Esophagus squamous epithelium (tissue), 5 donors: ENCODE data around the gene SCT. TPM values are rescaled to one million over a fixed set of nuclear protein-coding genes. Genes with fewer than 3 reads are reported as not detected.
"Not testable (repeated sequence)": the region's sequence is repeated elsewhere in the genome, so short reads cannot be mapped to it uniquely, and the experiment has no call there.

Source experiments
- DNase-seq: peaks from one replicate; lab custom pipeline; 2025; lab: John Stamatoyannopoulos, UW
- H3K27ac ChIP-seq, 4 donors: fragments of 200-600 bp; sonication (generic); one replicate each; pipeline ENCODE4 v1.5.1; 2016 to 2019; ENCODE audit warnings: mild to moderate bottlenecking in 1 of 4
- H3K27me3 ChIP-seq, 4 donors: fragments of 200-600 bp; sonication (generic); 1 replicate in 3 of 4; 2 replicates in 1 of 4; pipeline versions ENCODE4 v1.5.1 to v1.6.0; 2017 to 2021; ENCODE audit warnings: antibody characterized with exemption in 1 of 4
- H3K36me3 ChIP-seq, 3 donors: fragments of 200-600 bp; sonication (generic); one replicate each; pipeline ENCODE4 v1.5.1; 2016 to 2019
- H3K4me1 ChIP-seq, 3 donors: fragments of 200-600 bp; sonication (generic); one replicate each; pipeline ENCODE4 v1.5.1; 2017 to 2019
- H3K4me3 ChIP-seq, 4 donors: fragments of 200-600 bp; sonication (generic); 1 replicate in 3 of 4; 2 replicates in 1 of 4; pipeline ENCODE4 v1.5.1; 2016 to 2019; ENCODE audit warnings: mild to moderate bottlenecking in 2 of 4, moderate library complexity in 1 of 4
- H3K9me3 ChIP-seq, 3 donors: fragments of 200-600 bp; sonication (generic); one replicate each; pipeline ENCODE4 v1.5.1; 2016 to 2019
- POLR2A ChIP-seq, 4 donors: fragments of 450-650 bp; IDR thresholded peaks; one replicate each; pipeline ENCODE4 v1.6.1; 2017; ENCODE audit warnings: antibody characterized with exemption in 4 of 4, mild to moderate bottlenecking in 4 of 4, moderate library complexity in 3 of 4
- WGBS, 2 donors: methylation state at CpG; one replicate each; pipeline ENCODE4 v1.1.5; 2018; 5-methylcytosine and 5-hydroxymethylcytosine counted together
- intact Hi-C: fragments of 100-400 bp; cut with DNase I; formaldehyde crosslinking; loops from one replicate; pipeline ENCODE4 v1.15.0; 2022
- total RNA-seq, 4 donors: library from RNA; depleted of rRNA; stranded (reverse); fragments of >200 nt; gene quantifications; one replicate each; pipeline ENCODE4 v1.1.0, GENCODE V29; 2016
- TF ChIP-seq, protein P1 (sequence below), 6 experiments: fragments of 450-650 bp in 4 of 6; fragments of 200-600 bp in 2 of 6; sonication (generic) in 2 of 6; IDR thresholded peaks; one replicate each; pipeline ENCODE4 v1.5.1; 2016 to 2019; ENCODE audit warnings: antibody characterized with exemption in 6 of 6, mild to moderate bottlenecking in 4 of 6, moderate library complexity in 4 of 6
- donor health status: DM: yes; HTN: yes; CAD: no.

SCT gene
- total RNA-seq, 4 donors from 2014 or later, result 5.3 TPM; not detected in 3

DNA sequence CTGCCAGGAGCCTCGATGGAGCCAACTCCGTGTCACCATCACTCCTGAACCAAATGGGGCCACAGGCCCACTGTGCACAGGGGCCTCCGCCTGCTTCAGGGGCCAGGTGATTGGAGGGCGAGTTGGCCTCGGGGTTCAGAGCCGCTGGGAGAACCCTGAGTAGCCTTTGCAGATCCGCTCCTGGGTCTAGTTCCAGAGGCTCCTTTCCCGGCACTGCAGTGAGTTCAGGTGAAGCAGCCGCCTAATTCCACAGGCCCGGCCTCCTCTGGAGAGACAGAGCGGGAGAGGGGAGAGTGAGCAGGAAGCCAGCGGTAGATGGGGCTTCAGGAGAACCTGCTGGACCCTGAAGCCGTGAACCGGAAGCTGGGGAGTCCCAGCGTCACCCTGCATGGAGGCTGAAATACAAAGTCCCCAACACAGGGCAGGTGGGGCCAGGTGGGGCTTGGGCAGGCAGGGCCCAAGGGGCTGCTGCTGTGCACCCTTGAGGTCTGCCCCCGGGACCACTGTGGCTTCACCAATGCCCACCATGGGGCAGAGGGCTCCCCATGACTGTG is 32.6 kb upstream of the SCT start:
- 75 to 78% methylated on average over 4 to 5 of the region's 16 CpGs for WGBS, 2 donors
- Histone ChIP-seq H3K4me3 (no peak overlapping the region), H3K4me1 (peaks cover 0 to 21% (median 0%) of the 10 kb centered on the region in 3 donors), H3K9me3 (no peaks in the 10 kb centered on the region), H3K36me3 (peaks cover 7 to 90% (median 14%) of the 10 kb centered on the region in 3 donors), H3K27ac (no peak overlapping the region), H3K27me3 (no peaks in the 10 kb centered on the region)
- no peak for DNase-seq
- intact Hi-C loops, result loop anchor here (10.0 kb wide), 1 partner anchor 65 kb away; no protein-coding TSS in a partner anchor
- no peak for TF ChIP-seq POLR2A (IDR thresholded peaks at IDR 0.05)
- TF ChIP-seq, protein P1, sequence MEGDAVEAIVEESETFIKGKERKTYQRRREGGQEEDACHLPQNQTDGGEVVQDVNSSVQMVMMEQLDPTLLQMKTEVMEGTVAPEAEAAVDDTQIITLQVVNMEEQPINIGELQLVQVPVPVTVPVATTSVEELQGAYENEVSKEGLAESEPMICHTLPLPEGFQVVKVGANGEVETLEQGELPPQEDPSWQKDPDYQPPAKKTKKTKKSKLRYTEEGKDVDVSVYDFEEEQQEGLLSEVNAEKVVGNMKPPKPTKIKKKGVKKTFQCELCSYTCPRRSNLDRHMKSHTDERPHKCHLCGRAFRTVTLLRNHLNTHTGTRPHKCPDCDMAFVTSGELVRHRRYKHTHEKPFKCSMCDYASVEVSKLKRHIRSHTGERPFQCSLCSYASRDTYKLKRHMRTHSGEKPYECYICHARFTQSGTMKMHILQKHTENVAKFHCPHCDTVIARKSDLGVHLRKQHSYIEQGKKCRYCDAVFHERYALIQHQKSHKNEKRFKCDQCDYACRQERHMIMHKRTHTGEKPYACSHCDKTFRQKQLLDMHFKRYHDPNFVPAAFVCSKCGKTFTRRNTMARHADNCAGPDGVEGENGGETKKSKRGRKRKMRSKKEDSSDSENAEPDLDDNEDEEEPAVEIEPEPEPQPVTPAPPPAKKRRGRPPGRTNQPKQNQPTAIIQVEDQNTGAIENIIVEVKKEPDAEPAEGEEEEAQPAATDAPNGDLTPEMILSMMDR (IDR thresholded peaks at IDR 0.05), result no peak

DNA sequence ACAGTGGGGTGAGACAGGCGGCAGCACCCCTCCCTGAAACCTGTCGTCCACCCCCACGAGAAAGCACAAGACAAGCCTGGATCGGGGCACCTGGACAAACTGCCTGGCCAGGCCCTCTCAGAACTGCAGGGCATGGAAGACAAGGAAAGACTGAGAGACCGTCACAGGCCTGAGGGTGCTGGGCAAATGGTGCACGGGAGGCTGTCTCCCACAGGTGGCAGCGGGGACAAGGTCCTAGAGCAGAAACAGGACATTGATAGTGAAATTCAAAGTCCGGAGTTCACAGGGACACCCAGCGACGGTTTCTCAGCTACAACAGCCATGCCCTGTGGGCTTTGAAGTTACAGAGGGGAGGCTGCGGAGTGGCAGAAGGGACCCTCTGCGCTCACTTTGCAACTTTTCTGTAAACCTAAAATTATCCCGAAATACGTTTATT is 30.7 kb upstream of the SCT start:
- intact Hi-C loops, result no loop called here
- Histone ChIP-seq H3K36me3 (peaks cover 7 to 95% (median 14%) of the 10 kb centered on the region in 3 donors), H3K4me1 (peaks cover 0 to 21% (median 0%) of the 10 kb centered on the region in 3 donors), H3K27ac (peak overlapping the region in 2 of 4 donors; percentile 18 to 31), H3K4me3 (no peak overlapping the region), H3K27me3 (no peaks in the 10 kb centered on the region), H3K9me3 (no peaks in the 10 kb centered on the region)
- TF ChIP-seq, protein P1 (IDR thresholded peaks at IDR 0.05), result no peak
- no peak for TF ChIP-seq POLR2A (IDR thresholded peaks at IDR 0.05)
- no peak for DNase-seq
- WGBS, 2 donors, result 60 to 69% methylated on average over 11 to 12 of the region's 14 CpGs

DNA sequence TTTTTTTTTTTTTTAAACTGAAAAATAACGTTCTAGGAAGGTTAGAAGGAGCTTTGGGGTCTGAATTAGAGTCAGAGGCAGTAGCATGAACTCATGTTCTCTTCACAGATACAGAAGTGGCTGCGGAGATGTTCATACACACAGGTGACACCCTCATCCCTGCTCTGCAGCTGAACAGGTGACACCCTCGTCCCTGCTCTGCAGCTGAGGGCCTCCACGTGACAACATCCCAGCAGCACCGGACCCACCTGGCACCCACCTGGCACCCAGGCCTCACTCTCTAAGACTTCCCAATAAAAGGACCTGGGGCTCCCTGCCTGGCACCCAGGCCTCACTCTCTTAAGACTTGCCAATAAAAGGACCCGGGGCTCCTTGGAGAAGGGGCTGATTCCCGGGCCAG is 29.9 kb upstream of the SCT start:
- no peak for DNase-seq

DNA sequence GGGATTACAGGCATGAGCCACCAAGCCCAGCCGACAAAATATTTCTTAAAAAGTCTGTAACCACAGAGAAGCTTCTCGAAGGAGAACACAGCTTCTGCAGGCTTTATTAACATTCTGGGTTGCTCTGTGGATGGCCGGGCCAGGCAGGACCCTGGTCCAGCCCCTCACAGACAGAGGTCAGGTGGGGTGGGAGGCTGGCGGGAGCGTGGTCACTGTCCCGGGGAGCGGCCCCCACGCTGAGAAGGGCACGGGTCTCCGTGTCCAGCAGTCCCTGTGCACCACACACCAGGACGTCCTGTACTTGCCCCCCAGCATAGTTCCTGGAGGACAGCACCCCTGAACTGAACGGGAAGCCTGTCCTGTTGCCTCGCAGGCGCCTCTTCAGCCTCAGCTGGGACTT is 29.4 kb upstream of the SCT start:
- intact Hi-C loops, result no loop called here
- 95% methylated on average over 8 of the region's 14 CpGs; no CpG with 5 or more reads in 1 of the 2 donors for WGBS, 2 donors
- no peak overlapping the region for H3K4me3 ChIP-seq
- TF ChIP-seq, protein P1 (IDR thresholded peaks at IDR 0.05), result no peak
- TF ChIP-seq POLR2A (IDR thresholded peaks at IDR 0.05), result no peak
- DNase-seq, result no peak
- no peaks in the 10 kb centered on the region for H3K27me3 ChIP-seq
- H3K27ac ChIP-seq, result no peak overlapping the region
- no peaks in the 10 kb centered on the region for H3K9me3 ChIP-seq
- H3K36me3 ChIP-seq, result peaks cover 7 to 95% (median 14%) of the 10 kb centered on the region in 3 donors
- H3K4me1 ChIP-seq, result peaks cover 0 to 21% (median 0%) of the 10 kb centered on the region in 3 donors

More for the DNA sequence above, 29.9 kb upstream of the SCT start:
- 70 to 80% methylated on average over 2 to 3 of the region's 7 CpGs for WGBS, 2 donors
- Histone ChIP-seq H3K36me3 (peaks cover 7 to 95% (median 14%) of the 10 kb centered on the region in 3 donors), H3K4me1 (peaks cover 0 to 21% (median 0%) of the 10 kb centered on the region in 3 donors), H3K27ac (no peak overlapping the region), H3K27me3 (no peaks in the 10 kb centered on the region), H3K9me3 (no peaks in the 10 kb centered on the region), H3K4me3 (no peak overlapping the region)
- intact Hi-C loops, result no loop called here
- no peak for TF ChIP-seq POLR2A (IDR thresholded peaks at IDR 0.05)
- TF ChIP-seq, protein P1 (IDR thresholded peaks at IDR 0.05), result no peak

DNA sequence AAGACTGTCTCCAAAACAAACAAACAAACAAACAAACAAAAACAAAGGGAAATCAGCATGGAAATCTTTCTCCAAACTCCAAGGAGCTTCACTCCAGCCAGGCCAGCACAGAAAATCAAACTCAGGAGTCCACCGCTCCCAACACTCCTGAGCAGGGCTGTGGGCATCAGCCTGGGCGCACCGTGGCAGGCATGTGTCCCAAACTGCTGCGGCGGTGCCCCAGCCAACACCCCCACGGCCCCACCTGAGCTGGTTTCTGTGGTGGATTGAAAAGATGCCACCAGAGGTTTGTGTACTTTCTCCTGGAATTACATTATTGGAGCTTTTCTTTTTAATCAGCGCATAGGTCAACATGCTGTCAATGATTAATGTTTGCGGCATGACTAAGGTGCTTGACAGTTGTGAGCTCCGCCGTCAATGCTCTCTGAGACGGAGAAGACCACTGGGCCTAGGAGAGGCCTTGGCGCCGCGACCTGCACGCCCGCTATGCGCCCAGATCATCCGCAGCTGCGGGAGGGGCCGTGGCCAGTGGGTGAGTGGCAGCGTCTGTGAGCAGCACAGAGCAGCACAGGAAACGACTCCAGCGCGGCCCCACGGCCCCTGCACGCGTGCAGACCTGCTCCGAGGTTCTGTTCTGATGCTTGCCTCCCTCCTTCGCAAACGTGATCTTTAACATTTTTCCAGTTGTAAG is 28.2 kb upstream of the SCT start:
- intact Hi-C loops, result no loop called here
- Histone ChIP-seq H3K4me1 (peaks cover 0 to 21% (median 0%) of the 10 kb centered on the region in 3 donors), H3K27me3 (no peaks in the 10 kb centered on the region), H3K27ac (no peak overlapping the region), H3K4me3 (no peak overlapping the region), H3K9me3 (no peaks in the 10 kb centered on the region), H3K36me3 (peaks cover 7 to 94% (median 11%) of the 10 kb centered on the region in 3 donors)
- WGBS, 2 donors, result 85 to 90% methylated on average over 13 to 30 of the region's 30 CpGs
- no peak for DNase-seq
- TF ChIP-seq POLR2A (IDR thresholded peaks at IDR 0.05), result no peak
- TF ChIP-seq, protein P1 (IDR thresholded peaks at IDR 0.05), result no peak

DNA sequence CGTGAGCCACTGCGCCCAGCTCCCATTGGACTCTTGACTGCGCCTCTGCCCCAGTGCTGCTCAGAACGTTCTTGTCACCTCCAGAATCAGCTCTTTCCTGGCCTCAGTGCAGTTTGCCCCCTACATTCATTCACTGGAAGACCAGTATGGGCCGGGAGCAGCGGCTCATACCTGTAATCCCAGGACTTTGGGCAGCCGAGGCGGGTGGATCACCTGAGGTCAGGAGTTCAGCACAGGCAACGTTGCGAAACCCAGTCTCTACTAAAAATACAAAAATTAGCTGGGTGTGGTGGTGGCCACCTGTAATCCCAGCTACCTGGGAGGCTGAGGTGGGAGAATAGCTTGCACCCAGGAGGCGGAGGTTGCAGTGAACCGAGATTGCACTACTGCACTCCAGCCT is 27.5 kb upstream of the SCT start:
- WGBS, 2 donors, result 74 to 88% methylated on average over 3 to 8 of the region's 12 CpGs
- DNase-seq, H3K9me3 ChIP-seq, H3K27ac ChIP-seq, intact Hi-C loops, H3K27me3 ChIP-seq, H3K4me3 ChIP-seq: not testable (repeated sequence)
- H3K36me3 ChIP-seq, result peaks cover 2 to 93% (median 7%) of the 10 kb centered on the region in 3 donors
- peaks cover 0 to 21% (median 0%) of the 10 kb centered on the region in 3 donors for H3K4me1 ChIP-seq
